ENCODE data around the gene FAM83D. TPM values are rescaled to one million over a fixed set of nuclear protein-coding genes. Genes with fewer than 3 reads are reported as not detected.

The FAM83D gene
- polyA plus RNA-seq (ENCODE audit: low read depth in 6 of 6) = under 1 TPM in 5 of 6 donors, not detected in 1; 0.12 to 0.56 (median 0.26) TPM

GRCh38 chr20:38926142-38926933 lies at the start of gene FAM83D:
Gene FAM83D, plus strand, starts transcription at chr20:38926417. Its CDS starts 26 bp downstream, at chr20:38926443.
- H3K9me3 Mint-ChIP-seq = no peaks in the 10 kb centered on the region
- H3K27ac Mint-ChIP-seq = peak within 1 kb of the TSS in 5 of 6 donors; percentile 49 to 92 (median 87)
- DNase-seq = peak; percentile 89
- peaks cover 13 to 18% (median 13%) of the 10 kb centered on the region in 3 donors for H3K4me1 Mint-ChIP-seq
- H3K27me3 Mint-ChIP-seq = peaks cover 0 to 8% (median 0%) of the 10 kb centered on the region in 3 donors
- H3K36me3 Mint-ChIP-seq = peaks cover 4 to 7% of the 10 kb centered on the region in 2 donors
- ATAC-seq (ENCODE audit: low read depth in 2 of 2) = peak; percentile 97 to 98
- peak within 1 kb of the TSS; percentile 72 to 91 (median 82) for H3K4me3 Mint-ChIP-seq

GRCh38 chr20:38877483-38877882 lies 48.7 kb upstream of the FAM83D start:
- ATAC-seq (ENCODE audit: low read depth in 2 of 2) (no peak), DNase-seq (no peak)
- Mint-ChIP-seq H3K27me3 (no peaks in the 10 kb centered on the region), H3K9me3 (no peaks in the 10 kb centered on the region), H3K36me3 (no peaks in the 10 kb centered on the region), H3K4me1 (peaks cover 88 to 100% (median 100%) of the 10 kb centered on the region in 3 donors), H3K27ac (peak overlapping the region; percentile 86 to 100 (median 100)), H3K4me3 (peak overlapping the region in 7 of 8 donors; percentile 3 to 91 (median 53))

GRCh38 chr20:38878866-38879265 lies 47.4 kb upstream of the FAM83D start:
- Mint-ChIP-seq H3K9me3 (no peaks in the 10 kb centered on the region), H3K36me3 (no peaks in the 10 kb centered on the region), H3K27ac (peak overlapping the region; percentile 86 to 100 (median 98)), H3K4me3 (peak overlapping the region; percentile 3 to 88 (median 66)), H3K27me3 (no peaks in the 10 kb centered on the region), H3K4me1 (peaks cover 89 to 100% (median 97%) of the 10 kb centered on the region in 3 donors)
- ATAC-seq (ENCODE audit: low read depth in 2 of 2) = no peak
- peak; percentile 36 for DNase-seq

GRCh38 chr20:38880952-38881735 lies 45.1 kb upstream of the FAM83D start:
- Mint-ChIP-seq H3K27me3 (no peaks in the 10 kb centered on the region), H3K9me3 (no peaks in the 10 kb centered on the region), H3K4me1 (peaks cover 81 to 97% (median 92%) of the 10 kb centered on the region in 3 donors), H3K36me3 (no peaks in the 10 kb centered on the region), H3K4me3 (peak overlapping the region; percentile 45 to 88 (median 80)), H3K27ac (peak overlapping the region; percentile 91 to 100 (median 98))
- ATAC-seq (ENCODE audit: low read depth in 2 of 2) (peak; percentile 12 to 18), DNase-seq (no peak)

GRCh38 chr20:38881806-38882440 lies 44.3 kb upstream of the FAM83D start:
- H3K27me3 Mint-ChIP-seq = no peaks in the 10 kb centered on the region
- H3K4me3 Mint-ChIP-seq = peak overlapping the region; percentile 24 to 88 (median 80)
- peaks cover 78 to 97% (median 92%) of the 10 kb centered on the region in 3 donors for H3K4me1 Mint-ChIP-seq

GRCh38 chr20:38882600-38882999 lies 43.6 kb upstream of the FAM83D start:
- Mint-ChIP-seq H3K27me3 (no peaks in the 10 kb centered on the region), H3K27ac (peak overlapping the region; percentile 88 to 100 (median 94)), H3K4me1 (peaks cover 78 to 95% (median 88%) of the 10 kb centered on the region in 3 donors), H3K36me3 (no peaks in the 10 kb centered on the region), H3K4me3 (peak overlapping the region in 7 of 8 donors; percentile 74 to 88 (median 81)), H3K9me3 (no peaks in the 10 kb centered on the region)
- ATAC-seq (ENCODE audit: low read depth in 2 of 2) (no peak), DNase-seq (no peak)

More at GRCh38 chr20:38881806-38882440, 44.3 kb upstream of the FAM83D start:
- no peak for ATAC-seq (ENCODE audit: low read depth in 2 of 2)
- H3K36me3 Mint-ChIP-seq = no peaks in the 10 kb centered on the region
- DNase-seq = no peak
- no peaks in the 10 kb centered on the region for H3K9me3 Mint-ChIP-seq
- H3K27ac Mint-ChIP-seq = peak overlapping the region; percentile 88 to 100 (median 96)

- Mint-ChIP-seq H3K27me3 (no peaks in the 10 kb centered on the region), H3K4me1 (peaks cover 78 to 93% (median 88%) of the 10 kb centered on the region in 3 donors), H3K36me3 (no peaks in the 10 kb centered on the region), H3K27ac (peak overlapping the region; percentile 79 to 100 (median 94)), H3K4me3 (peak overlapping the region in 7 of 8 donors; percentile 36 to 88 (median 79)), H3K9me3 (no peaks in the 10 kb centered on the region)
- DNase-seq = no peak
- ATAC-seq (ENCODE audit: low read depth in 2 of 2) = no peak
These were observed 42.9 kb upstream of the FAM83D start for GRCh38 chr20:38883081-38883980.

GRCh38 chr20:38883981-38884733 lies 42.1 kb upstream of the FAM83D start:
- DNase-seq (no peak), ATAC-seq (ENCODE audit: low read depth in 2 of 2) (no peak)
- H3K27me3 Mint-ChIP-seq = no peaks in the 10 kb centered on the region
- H3K4me1 Mint-ChIP-seq = peaks cover 71 to 92% (median 88%) of the 10 kb centered on the region in 3 donors
- H3K9me3 Mint-ChIP-seq = no peaks in the 10 kb centered on the region
- no peaks in the 10 kb centered on the region for H3K36me3 Mint-ChIP-seq
- peak overlapping the region in 5 of 6 donors; percentile 72 to 100 (median 87) for H3K27ac Mint-ChIP-seq
- H3K4me3 Mint-ChIP-seq = peak overlapping the region in 5 of 8 donors; percentile 49 to 76 (median 69)

- Mint-ChIP-seq H3K4me1 (peaks cover 63 to 87% (median 86%) of the 10 kb centered on the region in 3 donors), H3K27ac (peak overlapping the region in 3 of 6 donors; percentile 24 to 100 (median 57)), H3K4me3 (peak overlapping the region in 3 of 8 donors; percentile 20 to 53 (median 25)), H3K36me3 (peaks cover 0 to 6% of the 10 kb centered on the region in 2 donors), H3K27me3 (no peaks in the 10 kb centered on the region), H3K9me3 (no peaks in the 10 kb centered on the region)
- ATAC-seq (ENCODE audit: low read depth in 2 of 2) (no peak), DNase-seq (no peak)
These were observed 40.9 kb upstream of the FAM83D start for GRCh38 chr20:38885357-38885756.

GRCh38 chr20:38888059-38888831 lies 38.0 kb upstream of the FAM83D start:
- ATAC-seq (ENCODE audit: low read depth in 2 of 2) = no peak
- peaks cover 48 to 84% (median 78%) of the 10 kb centered on the region in 3 donors for H3K4me1 Mint-ChIP-seq
- H3K27me3 Mint-ChIP-seq = no peaks in the 10 kb centered on the region
- peak overlapping the region in 4 of 6 donors; percentile 43 to 95 (median 68) for H3K27ac Mint-ChIP-seq
- no peak for DNase-seq
- peaks cover 0 to 4% (median 2%) of the 10 kb centered on the region in 7 donors for H3K9me3 Mint-ChIP-seq
- peak overlapping the region in 2 of 8 donors; percentile 6 to 62 for H3K4me3 Mint-ChIP-seq
- peaks cover 0 to 10% of the 10 kb centered on the region in 2 donors for H3K36me3 Mint-ChIP-seq

GRCh38 chr20:38889050-38889449 lies 37.2 kb upstream of the FAM83D start:
- Mint-ChIP-seq H3K4me1 (peaks cover 49 to 82% (median 81%) of the 10 kb centered on the region in 3 donors), H3K36me3 (peaks cover 0 to 10% of the 10 kb centered on the region in 2 donors), H3K27ac (peak overlapping the region in 3 of 6 donors; percentile 66 to 95 (median 86)), H3K9me3 (peaks cover 0 to 4% (median 2%) of the 10 kb centered on the region in 7 donors), H3K27me3 (no peaks in the 10 kb centered on the region), H3K4me3 (peak overlapping the region in 1 of 8 donors; percentile 51)
- ATAC-seq (ENCODE audit: low read depth in 2 of 2) (no peak), DNase-seq (no peak)

Measured in naive B cell (primary cell).